ENCODE data around the gene PRKCA.
"Not testable (repeated sequence)": the region's sequence is repeated elsewhere in the genome, so short reads cannot be mapped to it uniquely, and the experiment has no call there.

Gene PRKCA

GRCh38 chr17:66338937-66339336 lies 36.5 kb downstream of the PRKCA start:
- H3K9me3 ChIP-seq (ENCODE audit: control insufficient read depth, insufficient read depth, low read length) = no peaks in the 10 kb centered on the region
- TF ChIP-seq EZH2phosphoT487 (IDR thresholded peaks at IDR 0.05; ENCODE audit: borderline replicate concordance, low read length) (no peak), CTCF (IDR thresholded peaks at IDR 0.05; ENCODE audit: low read depth, low read length, poor library complexity, severe bottlenecking) (no peak)
- no peak overlapping the region for H3K4me3 ChIP-seq (ENCODE audit: low read length)
- H3K4me1 ChIP-seq (ENCODE audit: control insufficient read depth, low read length) = peaks cover 10% of the 10 kb centered on the region
- H3K79me2 ChIP-seq (ENCODE audit: control insufficient read depth, low read length) = no peaks in the 10 kb centered on the region
- no peaks in the 10 kb centered on the region for H3K9me2 ChIP-seq (replicated peaks; ENCODE audit: control insufficient read depth, low read length)
- H3K27me3 ChIP-seq (ENCODE audit: control insufficient read depth, low read length) = no peaks in the 10 kb centered on the region
- H4K20me1 ChIP-seq (ENCODE audit: control insufficient read depth, insufficient read depth, low read depth, low read length) = no peaks in the 10 kb centered on the region
- no peak overlapping the region for H3K4me2 ChIP-seq (ENCODE audit: low read length)
- no peak overlapping the region for H3K27ac ChIP-seq (ENCODE audit: low read depth, low read length)
- H3F3A ChIP-seq (ENCODE audit: control insufficient read depth, insufficient read depth) = no peaks in the 10 kb centered on the region
- no peaks in the 10 kb centered on the region for H3K36me3 ChIP-seq (ENCODE audit: control insufficient read depth, low read length)

GRCh38 chr17:66339561-66339960 lies 37.1 kb downstream of the PRKCA start:
- peak overlapping the region; percentile 3; the same call in 1 of the 2 replicates for H3K4me2 ChIP-seq (ENCODE audit: low read length)
- H3K27me3 ChIP-seq (ENCODE audit: control insufficient read depth, low read length) = no peaks in the 10 kb centered on the region
- no peaks in the 10 kb centered on the region for H3K36me3 ChIP-seq (ENCODE audit: control insufficient read depth, low read length)
- H3K4me3 ChIP-seq (ENCODE audit: low read length) = no peak overlapping the region
- H3K79me2 ChIP-seq (ENCODE audit: control insufficient read depth, low read length) = no peaks in the 10 kb centered on the region
- H4K20me1 ChIP-seq (ENCODE audit: control insufficient read depth, insufficient read depth, low read depth, low read length) = no peaks in the 10 kb centered on the region
- no peaks in the 10 kb centered on the region for H3K9me2 ChIP-seq (replicated peaks; ENCODE audit: control insufficient read depth, low read length)
- H3K4me1 ChIP-seq (ENCODE audit: control insufficient read depth, low read length) = peaks cover 10% of the 10 kb centered on the region
- no peaks in the 10 kb centered on the region for H3F3A ChIP-seq (ENCODE audit: control insufficient read depth, insufficient read depth)
- H3K27ac ChIP-seq (ENCODE audit: low read depth, low read length) = no peak overlapping the region
- no peaks in the 10 kb centered on the region for H3K9me3 ChIP-seq (ENCODE audit: control insufficient read depth, insufficient read depth, low read length)
- TF ChIP-seq CTCF (IDR thresholded peaks at IDR 0.05; ENCODE audit: low read depth, low read length, poor library complexity, severe bottlenecking) (no peak), EZH2phosphoT487 (IDR thresholded peaks at IDR 0.05; ENCODE audit: borderline replicate concordance, low read length) (no peak)

GRCh38 chr17:66340720-66341119 lies 38.3 kb downstream of the PRKCA start:
- Histone ChIP-seq H3K79me2 (ENCODE audit: control insufficient read depth, low read length) (no peaks in the 10 kb centered on the region), H4K20me1 (ENCODE audit: control insufficient read depth, insufficient read depth, low read depth, low read length) (no peaks in the 10 kb centered on the region), H3K9me2 (replicated peaks; ENCODE audit: control insufficient read depth, low read length) (no peaks in the 10 kb centered on the region), H3K9me3 (ENCODE audit: control insufficient read depth, insufficient read depth, low read length) (no peaks in the 10 kb centered on the region), H3K27ac (ENCODE audit: low read depth, low read length) (no peak overlapping the region), H3K27me3 (ENCODE audit: control insufficient read depth, low read length) (no peaks in the 10 kb centered on the region), H3K4me1 (ENCODE audit: control insufficient read depth, low read length) (peaks cover 10% of the 10 kb centered on the region), H3K4me3 (ENCODE audit: low read length) (no peak overlapping the region), H3K4me2 (ENCODE audit: low read length) (no peak overlapping the region), H3F3A (ENCODE audit: control insufficient read depth, insufficient read depth) (no peaks in the 10 kb centered on the region), H3K36me3 (ENCODE audit: control insufficient read depth, low read length) (no peaks in the 10 kb centered on the region)
- TF ChIP-seq CTCF (IDR thresholded peaks at IDR 0.05; ENCODE audit: low read depth, low read length, poor library complexity, severe bottlenecking) (no peak), EZH2phosphoT487 (IDR thresholded peaks at IDR 0.05; ENCODE audit: borderline replicate concordance, low read length) (no peak)

- no peak overlapping the region for H3K4me2 ChIP-seq (ENCODE audit: low read length)
- H3K9me3 ChIP-seq (ENCODE audit: control insufficient read depth, insufficient read depth, low read length) = no peaks in the 10 kb centered on the region
- H3K27ac ChIP-seq (ENCODE audit: low read depth, low read length) = no peak overlapping the region
- no peak for TF ChIP-seq EZH2phosphoT487 (IDR thresholded peaks at IDR 0.05; ENCODE audit: borderline replicate concordance, low read length)
- TF ChIP-seq CTCF (IDR thresholded peaks at IDR 0.05; ENCODE audit: low read depth, low read length, poor library complexity, severe bottlenecking) = no peak
- no peaks in the 10 kb centered on the region for H3F3A ChIP-seq (ENCODE audit: control insufficient read depth, insufficient read depth)
- no peaks in the 10 kb centered on the region for H3K36me3 ChIP-seq (ENCODE audit: control insufficient read depth, low read length)
- H3K79me2 ChIP-seq (ENCODE audit: control insufficient read depth, low read length) = no peaks in the 10 kb centered on the region
- H3K4me3 ChIP-seq (ENCODE audit: low read length) = no peak overlapping the region
- H3K4me1 ChIP-seq (ENCODE audit: control insufficient read depth, low read length) = peaks cover 10% of the 10 kb centered on the region
- no peaks in the 10 kb centered on the region for H3K9me2 ChIP-seq (replicated peaks; ENCODE audit: control insufficient read depth, low read length)
- H4K20me1 ChIP-seq (ENCODE audit: control insufficient read depth, insufficient read depth, low read depth, low read length) = no peaks in the 10 kb centered on the region
- no peaks in the 10 kb centered on the region for H3K27me3 ChIP-seq (ENCODE audit: control insufficient read depth, low read length)
Observed at GRCh38 chr17:66341462-66341861, 39.0 kb downstream of the PRKCA start.

GRCh38 chr17:66342263-66342662 lies 39.9 kb downstream of the PRKCA start:
- not testable (repeated sequence) for H3K27me3 ChIP-seq (ENCODE audit: control insufficient read depth, low read length); H3K9me3 ChIP-seq (ENCODE audit: control insufficient read depth, insufficient read depth, low read length); H3K4me3 ChIP-seq (ENCODE audit: low read length); H3F3A ChIP-seq (ENCODE audit: control insufficient read depth, insufficient read depth); H3K27ac ChIP-seq (ENCODE audit: low read depth, low read length); H3K36me3 ChIP-seq (ENCODE audit: control insufficient read depth, low read length); H4K20me1 ChIP-seq (ENCODE audit: control insufficient read depth, insufficient read depth, low read depth, low read length); H3K79me2 ChIP-seq (ENCODE audit: control insufficient read depth, low read length); H3K9me2 ChIP-seq (replicated peaks; ENCODE audit: control insufficient read depth, low read length); H3K4me2 ChIP-seq (ENCODE audit: low read length)
- H3K4me1 ChIP-seq (ENCODE audit: control insufficient read depth, low read length) = peaks cover 10% of the 10 kb centered on the region

Data from DOHH2 (cell line).